Neuronal stem cell (in vitro differentiated cells): ENCODE data around the gene FAM200C.
A peak's percentile ranks its signal among the peaks of the same experiment; 100 is the strongest.

Experiments
- DNase-seq: peaks from one replicate; pipeline ENCODE4 v3.0.0-alpha.2; 2013; ENCODE audit warnings: low spot score
- H2AFZ ChIP-seq: one replicate; pipeline ENCODE4 v1.6.1; 2013; ENCODE audit warnings: mild to moderate bottlenecking, low read length, inconsistent platforms
- H2AK5ac ChIP-seq: 2 replicates; pipeline ENCODE4 v1.6.1; 2013; ENCODE audit warnings: low read depth, mild to moderate bottlenecking, inconsistent platforms, low read length, moderate library complexity, mixed read lengths
- H2BK120ac ChIP-seq: 2 replicates; pipeline ENCODE4 v1.6.1; 2013; ENCODE audit warnings: low read depth, mild to moderate bottlenecking, inconsistent platforms, low read length, moderate library complexity, mixed read lengths
- H2BK12ac ChIP-seq: one replicate; pipeline ENCODE4 v1.6.1; 2013; ENCODE audit warnings: low read length, inconsistent platforms
- H2BK15ac ChIP-seq: 2 replicates; pipeline ENCODE4 v1.6.1; 2013; ENCODE audit warnings: mild to moderate bottlenecking, low read length, inconsistent platforms, mixed read lengths
- H2BK5ac ChIP-seq: one replicate; pipeline ENCODE4 v1.6.1; 2013; ENCODE audit warnings: inconsistent platforms, mild to moderate bottlenecking, low read length, moderate library complexity
- H3K14ac ChIP-seq: one replicate; pipeline ENCODE4 v1.6.1; 2013; ENCODE audit warnings: low read length, inconsistent platforms
- H3K18ac ChIP-seq: 2 replicates; pipeline ENCODE4 v1.6.1; 2013; ENCODE audit warnings: low read length, inconsistent platforms
- H3K23ac ChIP-seq: 2 replicates; pipeline ENCODE4 v1.6.1; 2013; ENCODE audit warnings: low read depth, mild to moderate bottlenecking, mixed read lengths, low read length, inconsistent platforms; ENCODE audit not compliant: poor library complexity
- H3K27ac ChIP-seq: replicated peaks from 3 replicates; pipeline ENCODE4 v1.5.1; 2013; ENCODE audit warnings: low read length, inconsistent platforms
- H3K27me3 ChIP-seq, 3 experiments: 2 replicates each; pipeline ENCODE4 v1.6.1; 2013; ENCODE audit warnings: low read length in 3 of 3, mild to moderate bottlenecking in 2 of 3, inconsistent platforms in 1 of 3, low read depth in 1 of 3, mixed read lengths in 1 of 3, moderate library complexity in 1 of 3; ENCODE audit not compliant: control insufficient read depth in 3 of 3, insufficient read depth in 3 of 3
- H3K36me3 ChIP-seq, 2 donors: replicated peaks in 1 of 2; 2 replicates each; pipeline ENCODE4 v1.6.1; 2013; ENCODE audit warnings: low read length in 2 of 2; ENCODE audit not compliant: control insufficient read depth in 2 of 2, insufficient read depth in 2 of 2
- H3K4ac ChIP-seq: 2 replicates; pipeline ENCODE4 v1.6.1; 2013; ENCODE audit warnings: inconsistent platforms, mild to moderate bottlenecking, low read length, moderate library complexity
- H3K4me1 ChIP-seq, 2 donors: 1 replicate in 1 of 2; 2 replicates in 1 of 2; pipeline ENCODE4 v1.6.1; 2013; ENCODE audit warnings: low read length in 2 of 2, low read depth in 1 of 2; ENCODE audit not compliant: control insufficient read depth in 2 of 2, insufficient read depth in 1 of 2
- H3K4me2 ChIP-seq: one replicate; pipeline ENCODE4 v1.6.1; 2013; ENCODE audit warnings: mild to moderate bottlenecking, low read length, inconsistent platforms; ENCODE audit not compliant: insufficient read depth, poor library complexity, severe bottlenecking
- H3K4me3 ChIP-seq, 2 donors: 2 replicates each; pipeline ENCODE4 v1.5.1; 2013; ENCODE audit warnings: low read length in 2 of 2, mild to moderate bottlenecking in 2 of 2, inconsistent platforms in 1 of 2, moderate library complexity in 1 of 2
- H3K79me1 ChIP-seq: one replicate; pipeline ENCODE4 v1.6.1; 2013; ENCODE audit warnings: low read depth, mild to moderate bottlenecking, inconsistent platforms, low read length, moderate library complexity
- H3K9ac ChIP-seq: one replicate; pipeline ENCODE4 v1.6.1; 2013; ENCODE audit warnings: mild to moderate bottlenecking, low read depth, low read length, inconsistent platforms; ENCODE audit not compliant: poor library complexity
- H3K9me3 ChIP-seq, 2 donors: replicated peaks in 1 of 2; 2 replicates each; pipeline versions ENCODE3 to v1.6.1; 2013; ENCODE audit warnings: low read length in 2 of 2, mild to moderate bottlenecking in 2 of 2, inconsistent platforms in 1 of 2, low read depth in 1 of 2, mixed read lengths in 1 of 2, moderate library complexity in 1 of 2; ENCODE audit not compliant: control insufficient read depth in 2 of 2, insufficient read depth in 1 of 2
- H4K8ac ChIP-seq: one replicate; pipeline ENCODE4 v1.6.1; 2013; ENCODE audit warnings: low read depth, mild to moderate bottlenecking, inconsistent platforms, low read length, moderate library complexity
- H4K91ac ChIP-seq: one replicate; pipeline ENCODE4 v1.6.1; 2013; ENCODE audit warnings: low read length, low read depth, mild to moderate bottlenecking, inconsistent platforms; ENCODE audit not compliant: poor library complexity
- WGBS, 2 donors: extraction: QIAGEN DNeasy Blood & Tissue Kit; methylation state at CpG; one replicate each; pipeline ENCODE4 v1.1.7; 2013; ENCODE audit warnings: missing lambda C conversion rate in 2 of 2, mixed read lengths in 1 of 2; ENCODE audit not compliant: insufficient read length in 2 of 2, insufficient replicate concordance in 1 of 2; ENCODE audit errors: extremely low coverage in 2 of 2; 5-methylcytosine and 5-hydroxymethylcytosine counted together

The FAM200C gene

GRCh38 chr5:160375701-160376100, 24.2 kb downstream of the FAM200C start:
- H3K27ac ChIP-seq: no peak overlapping the region
- no peak overlapping the region for H3K14ac ChIP-seq
- H4K91ac ChIP-seq: no peak overlapping the region
- no peaks in the 10 kb centered on the region for H3K9me3 ChIP-seq
- H2AK5ac ChIP-seq: no peak overlapping the region
- no CpG with 5 or more reads among the region's 2 CpGs for WGBS, 2 donors
- no peak overlapping the region for H2BK12ac ChIP-seq
- H3K79me1 ChIP-seq: no peaks in the 10 kb centered on the region
- H4K8ac ChIP-seq: no peak overlapping the region
- peaks cover 1 to 7% of the 10 kb centered on the region in 2 donors for H3K4me1 ChIP-seq
- H3K4me2 ChIP-seq: no peak overlapping the region
- no peak for DNase-seq
- H3K27me3 ChIP-seq: peaks cover 0 to 12% (median 2%) of the 10 kb centered on the region in 3 experiments
- H2AFZ ChIP-seq: no peak overlapping the region
- H2BK15ac ChIP-seq: no peak overlapping the region
- no peak overlapping the region for H2BK5ac ChIP-seq
- H3K23ac ChIP-seq: no peak overlapping the region
- no peak overlapping the region for H3K4ac ChIP-seq
- no peak overlapping the region for H3K4me3 ChIP-seq
- no peak overlapping the region for H3K18ac ChIP-seq
- H3K36me3 ChIP-seq: no peaks in the 10 kb centered on the region
- no peak overlapping the region for H2BK120ac ChIP-seq
- no peak overlapping the region for H3K9ac ChIP-seq

GRCh38 chr5:160375166-160375565, 24.7 kb downstream of the FAM200C start:
- no peaks in the 10 kb centered on the region for H3K79me1 ChIP-seq
- H3K23ac ChIP-seq: no peak overlapping the region
- H3K4me1 ChIP-seq: peaks cover 3 to 7% of the 10 kb centered on the region in 2 donors
- H3K4me3 ChIP-seq: no peak overlapping the region
- H2BK120ac ChIP-seq: no peak overlapping the region
- no peak overlapping the region for H3K9ac ChIP-seq
- no peak overlapping the region for H4K91ac ChIP-seq
- H3K14ac ChIP-seq: no peak overlapping the region
- H3K4me2 ChIP-seq: no peak overlapping the region
- no peak overlapping the region for H2BK12ac ChIP-seq
- H3K18ac ChIP-seq: no peak overlapping the region
- no peak overlapping the region for H2BK15ac ChIP-seq
- no peak overlapping the region for H2BK5ac ChIP-seq
- H2AFZ ChIP-seq: no peak overlapping the region
- H3K4ac ChIP-seq: no peak overlapping the region
- no peak overlapping the region for H4K8ac ChIP-seq
- no peak for DNase-seq
- no peaks in the 10 kb centered on the region for H3K9me3 ChIP-seq
- no peak overlapping the region for H3K27ac ChIP-seq
- H2AK5ac ChIP-seq: no peak overlapping the region
- H3K27me3 ChIP-seq: peaks cover 0 to 14% (median 2%) of the 10 kb centered on the region in 3 experiments
- no peaks in the 10 kb centered on the region for H3K36me3 ChIP-seq

DNA sequence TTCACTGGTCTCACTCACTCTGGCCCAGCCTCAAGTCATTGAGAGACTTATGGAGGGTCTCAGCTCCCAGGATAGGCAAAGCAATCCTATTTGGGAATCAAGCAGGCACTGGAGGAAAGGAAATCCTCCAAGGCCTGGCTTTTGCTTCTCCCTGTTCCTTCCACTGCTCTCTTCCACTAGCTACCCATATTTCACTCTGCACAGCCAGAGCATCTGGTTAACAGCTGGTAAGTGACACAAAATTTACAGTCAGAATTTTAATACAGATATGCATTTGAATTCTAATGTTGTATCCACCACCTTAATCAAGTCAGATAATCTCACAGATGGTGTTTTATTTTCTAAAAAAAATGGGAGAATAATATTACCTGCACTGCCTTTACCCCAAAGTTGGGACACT, 28.6 kb downstream of the FAM200C start:
- H4K8ac ChIP-seq: no peak overlapping the region
- H4K91ac ChIP-seq: no peak overlapping the region
- no peak overlapping the region for H3K23ac ChIP-seq
- peaks cover 0 to 25% (median 7%) of the 10 kb centered on the region in 3 experiments for H3K27me3 ChIP-seq
- no peak overlapping the region for H3K4me2 ChIP-seq
- no peaks in the 10 kb centered on the region for H3K36me3 ChIP-seq
- no peaks in the 10 kb centered on the region for H3K9me3 ChIP-seq
- H3K79me1 ChIP-seq: no peaks in the 10 kb centered on the region
- no peak overlapping the region for H2BK5ac ChIP-seq
- H3K4me3 ChIP-seq: no peak overlapping the region
- H2BK15ac ChIP-seq: no peak overlapping the region
- no peak overlapping the region for H2BK12ac ChIP-seq
- no peak overlapping the region for H3K9ac ChIP-seq
- H3K27ac ChIP-seq: no peak overlapping the region
- H3K4ac ChIP-seq: no peak overlapping the region
- H3K14ac ChIP-seq: no peak overlapping the region
- H3K18ac ChIP-seq: no peak overlapping the region
- H2BK120ac ChIP-seq: no peak overlapping the region
- H3K4me1 ChIP-seq: peaks cover 0 to 3% of the 10 kb centered on the region in 2 donors
- H2AFZ ChIP-seq: no peak overlapping the region
- DNase-seq: no peak
- H2AK5ac ChIP-seq: no peak overlapping the region

DNA sequence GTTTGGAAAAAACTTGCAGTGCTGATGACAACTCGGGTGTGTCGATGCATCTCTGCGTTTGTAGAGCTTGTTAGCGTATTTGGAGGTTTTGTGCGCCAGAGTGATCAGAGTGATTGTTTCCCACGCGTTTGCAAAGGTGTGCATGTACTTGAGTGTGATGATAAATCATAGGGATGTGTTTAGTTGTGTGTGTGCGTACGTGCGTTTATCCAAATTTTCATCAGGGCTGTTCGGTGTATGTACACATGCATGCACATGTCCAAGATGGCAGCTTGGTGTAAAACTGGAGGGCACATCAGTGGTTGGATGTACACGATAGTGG, 29.2 kb downstream of the FAM200C start:
- no peaks in the 10 kb centered on the region for H3K79me1 ChIP-seq
- no peak overlapping the region for H2BK15ac ChIP-seq
- peak overlapping the region; percentile 33 to 82 for H3K4me3 ChIP-seq
- no peak overlapping the region for H3K14ac ChIP-seq
- no peak overlapping the region for H2BK12ac ChIP-seq
- no peak overlapping the region for H3K18ac ChIP-seq
- H3K4me2 ChIP-seq: peak overlapping the region; percentile 72
- no peak overlapping the region for H4K91ac ChIP-seq
- no peak for DNase-seq
- H3K23ac ChIP-seq: no peak overlapping the region
- no peak overlapping the region for H3K4ac ChIP-seq
- H2BK120ac ChIP-seq: no peak overlapping the region
- H3K27ac ChIP-seq: no peak overlapping the region
- no peak overlapping the region for H2AK5ac ChIP-seq
- H3K36me3 ChIP-seq: no peaks in the 10 kb centered on the region
- H3K9ac ChIP-seq: no peak overlapping the region
- peaks cover 0 to 25% (median 7%) of the 10 kb centered on the region in 3 experiments for H3K27me3 ChIP-seq
- peaks cover 0 to 3% of the 10 kb centered on the region in 2 donors for H3K4me1 ChIP-seq
- no peaks in the 10 kb centered on the region for H3K9me3 ChIP-seq
- no CpG with 5 or more reads among the region's 12 CpGs for WGBS, 2 donors
- H2BK5ac ChIP-seq: no peak overlapping the region
- H4K8ac ChIP-seq: no peak overlapping the region
- peak overlapping the region; percentile 89 for H2AFZ ChIP-seq
